ENCODE measurements around the gene METTL9. TPM values are rescaled to one million over a fixed set of nuclear protein-coding genes. Genes with fewer than 3 reads are reported as not detected.

METTL9 gene
- total and polyA plus RNA-seq, 2 of the 4 experiments (the other 2 are of a cell fraction) = 54.8 to 95.5 TPM

- H3K4me3 ChIP-seq (ENCODE audit: insufficient read depth, low read depth, low read length) = no peak overlapping the region
- peaks cover 5% of the 10 kb centered on the region for H3K9me1 ChIP-seq (ENCODE audit: insufficient read depth, low read length)
- no peak overlapping the region for H2BK15ac ChIP-seq (ENCODE audit: low read depth, low read length)
- no peak overlapping the region for H4K8ac ChIP-seq (ENCODE audit: low read depth in 2 of 2, low read length in 2 of 2)
- H2AK9ac ChIP-seq (replicated peaks; ENCODE audit: low read depth, low read length, poor library complexity) = no peak overlapping the region
- H2BK120ac ChIP-seq (ENCODE audit: low read depth, low read length) = no peak overlapping the region
- in situ Hi-C loops (cut with MboI; ENCODE audit: low sequenced_read_pairs) (no loop called here), dilution Hi-C loops (cut with HindIII; ENCODE audit: low sequenced_read_pairs, unreplicated experiment) (no loop called here), intact Hi-C loops (cut with micrococcal nuclease) (no loop called here)
- H4K5ac ChIP-seq (ENCODE audit: low read depth, low read length) = no peak overlapping the region
- no peak for TF ChIP-seq RAD21 (IDR thresholded peaks at IDR 0.05; ENCODE audit: low read length)
- H2BK5ac ChIP-seq (ENCODE audit: low read depth, low read length, poor library complexity, severe bottlenecking) = no peak overlapping the region
- no peaks in the 10 kb centered on the region for H3K27me3 ChIP-seq (ENCODE audit: control insufficient read depth, insufficient read depth, low read length)
- no peak overlapping the region for H3K27ac ChIP-seq (ENCODE audit: insufficient read depth, low read length)
- H4K91ac ChIP-seq (ENCODE audit: insufficient read depth, low read depth, low read length) = no peak overlapping the region
- peaks cover 39 to 81% of the 10 kb centered on the region in 2 experiments for H3K79me1 ChIP-seq (ENCODE audit: low read depth in 1 of 2, low read length in 2 of 2)
- DNase-seq (no peak), ATAC-seq (ENCODE audit: low read depth) (no peak)
- POLR2A ChIA-PET (ENCODE audit: unreplicated experiment) = interaction anchor here (0.8 kb wide), 1 partner anchor 9 kb away, joined by 3 read pairs; no protein-coding TSS in a partner anchor
- no peak overlapping the region for H2AFZ ChIP-seq (replicated peaks; ENCODE audit: low read length, poor library complexity)
- H4K20me1 ChIP-seq (ENCODE audit: insufficient read depth, low read length) = peaks cover 72% of the 10 kb centered on the region
- H3K14ac ChIP-seq (replicated peaks; ENCODE audit: low read depth, low read length) = no peak overlapping the region
- peaks cover 6% of the 10 kb centered on the region for H3K4me1 ChIP-seq (ENCODE audit: control insufficient read depth, insufficient read depth, low read length)
- H3K56ac ChIP-seq (ENCODE audit: extremely low read depth, insufficient read depth, low read length) = no peak overlapping the region
- H3K4me2 ChIP-seq (ENCODE audit: low read depth, low read length) = no peak overlapping the region
- no peak overlapping the region for H3K9ac ChIP-seq (ENCODE audit: low read depth, low read length)
- no peaks in the 10 kb centered on the region for H3K9me3 ChIP-seq (ENCODE audit: control insufficient read depth, insufficient read depth, low read length)
- peaks cover under 1% of the 10 kb centered on the region; the same call in 1 of the 2 replicates for H3K36me3 ChIP-seq (ENCODE audit: control insufficient read depth, insufficient read depth, low read length)
- H3K4ac ChIP-seq (ENCODE audit: low read depth, low read length) = no peak overlapping the region
- H3K18ac ChIP-seq (ENCODE audit: low read depth, low read length) = no peak overlapping the region
- CTCF ChIA-PET = no interaction called here
- no peak overlapping the region for H2BK20ac ChIP-seq (ENCODE audit: low read depth, low read length)
- no peak overlapping the region for H2AK5ac ChIP-seq (ENCODE audit: low read depth, low read length)
- BruUV-seq (replicated peaks) = no TSS peak
- no peak overlapping the region for H3K23ac ChIP-seq (ENCODE audit: low read depth, low read length)
- WGBS, 2 experiments (ENCODE audit: extremely low coverage in 2 of 2, insufficient read length in 1 of 2) = no CpG with 5 or more reads among the region's 3 CpGs
Measured at GRCh38 chr16:21608639-21609328, 9.4 kb downstream of the METTL9 start.
